Measurements from ENCODE around the gene CNDP1.

- TF ChIP-seq, protein P1, sequence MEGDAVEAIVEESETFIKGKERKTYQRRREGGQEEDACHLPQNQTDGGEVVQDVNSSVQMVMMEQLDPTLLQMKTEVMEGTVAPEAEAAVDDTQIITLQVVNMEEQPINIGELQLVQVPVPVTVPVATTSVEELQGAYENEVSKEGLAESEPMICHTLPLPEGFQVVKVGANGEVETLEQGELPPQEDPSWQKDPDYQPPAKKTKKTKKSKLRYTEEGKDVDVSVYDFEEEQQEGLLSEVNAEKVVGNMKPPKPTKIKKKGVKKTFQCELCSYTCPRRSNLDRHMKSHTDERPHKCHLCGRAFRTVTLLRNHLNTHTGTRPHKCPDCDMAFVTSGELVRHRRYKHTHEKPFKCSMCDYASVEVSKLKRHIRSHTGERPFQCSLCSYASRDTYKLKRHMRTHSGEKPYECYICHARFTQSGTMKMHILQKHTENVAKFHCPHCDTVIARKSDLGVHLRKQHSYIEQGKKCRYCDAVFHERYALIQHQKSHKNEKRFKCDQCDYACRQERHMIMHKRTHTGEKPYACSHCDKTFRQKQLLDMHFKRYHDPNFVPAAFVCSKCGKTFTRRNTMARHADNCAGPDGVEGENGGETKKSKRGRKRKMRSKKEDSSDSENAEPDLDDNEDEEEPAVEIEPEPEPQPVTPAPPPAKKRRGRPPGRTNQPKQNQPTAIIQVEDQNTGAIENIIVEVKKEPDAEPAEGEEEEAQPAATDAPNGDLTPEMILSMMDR (IDR thresholded peaks at IDR 0.05; ENCODE audit: low read depth, low read length), result no peak
- no peak for TF ChIP-seq MYC (IDR thresholded peaks at IDR 0.05; ENCODE audit: low read depth, low read length)
Measured at GRCh38 chr18:74571895-74572680, 37.8 kb downstream of the CNDP1 start.
